SJCRH30 (cell line): ENCODE data around the gene ST7. TPM values are rescaled to one million over a fixed set of nuclear protein-coding genes. Genes with fewer than 3 reads are reported as not detected.

ENCODE experiments used
- DNase-seq, 2 experiments: peaks; one replicate each; pipeline ENCODE4 v3.0.0-alpha.2; 2015 to 2020
- H3K27ac ChIP-seq: fragments of 250-450 bp; sonication (Bioruptor Pico); 2 replicates; pipeline ENCODE4 v1.5.1; 2020; ENCODE audit warnings: mild to moderate bottlenecking, moderate library complexity
- H3K27me3 ChIP-seq: fragments of 250-450 bp; sonication (Bioruptor Pico); 2 replicates; pipeline ENCODE4 v1.5.1; 2020; ENCODE audit warnings: mild to moderate bottlenecking, moderate library complexity
- H3K36me3 ChIP-seq: fragments of 250-450 bp; sonication (Bioruptor Pico); 2 replicates; pipeline ENCODE4 v1.5.1; 2020; ENCODE audit warnings: mild to moderate bottlenecking, moderate library complexity
- H3K4me1 ChIP-seq: fragments of 250-450 bp; sonication (Bioruptor Pico); 2 replicates; pipeline ENCODE4 v1.5.1; 2020; ENCODE audit warnings: mild to moderate bottlenecking, moderate library complexity
- H3K4me3 ChIP-seq: fragments of 250-450 bp; sonication (Bioruptor Pico); 2 replicates; pipeline ENCODE4 v1.5.1; 2020; ENCODE audit warnings: mild to moderate bottlenecking, moderate library complexity
- H3K9me3 ChIP-seq: fragments of 250-450 bp; sonication (Bioruptor Pico); replicated peaks from 2 replicates; pipeline ENCODE4 v1.5.1; 2020; ENCODE audit warnings: mild to moderate bottlenecking, moderate library complexity
- total RNA-seq: library from RNA; depleted of rRNA; stranded (reverse); fragments of >200 nt; shearing (Covaris generic); gene quantifications from 2 replicates; pipeline ENCODE4 v1.2.3, GENCODE V29; 2014

ST7 gene
- total RNA-seq, 1 experiment from 2014 or later: 35.7 TPM

GRCh38 chr7:117124591-117125220 lies 171.4 kb downstream of the ST7 start:
- H3K36me3 ChIP-seq: no peaks in the 10 kb centered on the region
- H3K27ac ChIP-seq: peak overlapping the region; percentile 27; the same call in 1 of the 2 replicates
- no peaks in the 10 kb centered on the region for H3K27me3 ChIP-seq
- H3K4me3 ChIP-seq: no peak overlapping the region
- peaks cover 32% of the 10 kb centered on the region for H3K4me1 ChIP-seq
- no peaks in the 10 kb centered on the region for H3K9me3 ChIP-seq
- DNase-seq: peak; percentile 94 to 95

- no peak overlapping the region for H3K4me3 ChIP-seq
- no peak for DNase-seq
- no peak overlapping the region for H3K27ac ChIP-seq
- 0 out of 2 replicates have a peak, but pooled peaks cover 4% of the 10 kb centered on the region for H3K36me3 ChIP-seq
- no peaks in the 10 kb centered on the region for H3K9me3 ChIP-seq
- no peaks in the 10 kb centered on the region for H3K27me3 ChIP-seq
- peaks cover 35% of the 10 kb centered on the region for H3K4me1 ChIP-seq
These were observed 173.4 kb downstream of the ST7 start for GRCh38 chr7:117126676-117127075.

GRCh38 chr7:117127585-117128168 lies 174.4 kb downstream of the ST7 start:
- Histone ChIP-seq H3K27ac (no peak overlapping the region), H3K4me3 (no peak overlapping the region), H3K27me3 (no peaks in the 10 kb centered on the region), H3K4me1 (peaks cover 35% of the 10 kb centered on the region), H3K36me3 (0 out of 2 replicates have a peak, but pooled peaks cover 4% of the 10 kb centered on the region), H3K9me3 (no peaks in the 10 kb centered on the region)
- DNase-seq: peak; percentile 42 to 82

- Histone ChIP-seq H3K9me3 (no peaks in the 10 kb centered on the region), H3K4me3 (no peak overlapping the region), H3K27me3 (no peaks in the 10 kb centered on the region), H3K4me1 (peaks cover 30% of the 10 kb centered on the region), H3K27ac (no peak overlapping the region), H3K36me3 (peaks cover 10% of the 10 kb centered on the region)
- no peak for DNase-seq
These were observed 176.2 kb downstream of the ST7 start for GRCh38 chr7:117129521-117129955.

GRCh38 chr7:117130262-117130661 lies 177.0 kb downstream of the ST7 start:
- H3K36me3 ChIP-seq: peaks cover 11% of the 10 kb centered on the region
- H3K4me3 ChIP-seq: no peak overlapping the region
- no peaks in the 10 kb centered on the region for H3K9me3 ChIP-seq
- no peak for DNase-seq
- H3K27me3 ChIP-seq: no peaks in the 10 kb centered on the region
- H3K4me1 ChIP-seq: peaks cover 22% of the 10 kb centered on the region
- no peak overlapping the region for H3K27ac ChIP-seq

GRCh38 chr7:117132321-117133120 lies 179.2 kb downstream of the ST7 start:
- Histone ChIP-seq H3K9me3 (no peaks in the 10 kb centered on the region), H3K36me3 (peaks cover 17% of the 10 kb centered on the region), H3K27me3 (no peaks in the 10 kb centered on the region), H3K4me1 (peaks cover 4% of the 10 kb centered on the region; the same call in 1 of the 2 replicates), H3K27ac (no peak overlapping the region), H3K4me3 (no peak overlapping the region)
- DNase-seq: no peak

- Histone ChIP-seq H3K4me1 (peaks cover 4% of the 10 kb centered on the region; the same call in 1 of the 2 replicates), H3K27me3 (no peaks in the 10 kb centered on the region), H3K9me3 (no peaks in the 10 kb centered on the region), H3K36me3 (peaks cover 17% of the 10 kb centered on the region), H3K4me3 (no peak overlapping the region), H3K27ac (no peak overlapping the region)
- DNase-seq: no peak
These were observed 179.8 kb downstream of the ST7 start for GRCh38 chr7:117133125-117133524.

- no peak overlapping the region for H3K4me3 ChIP-seq
- no peak for DNase-seq
- H3K27me3 ChIP-seq: no peaks in the 10 kb centered on the region
- H3K27ac ChIP-seq: no peak overlapping the region
- H3K36me3 ChIP-seq: peaks cover 23% of the 10 kb centered on the region
- peaks cover 4% of the 10 kb centered on the region; the same call in 1 of the 2 replicates for H3K4me1 ChIP-seq
- no peaks in the 10 kb centered on the region for H3K9me3 ChIP-seq
These were observed 181.1 kb downstream of the ST7 start for GRCh38 chr7:117134411-117134810.

- H3K36me3 ChIP-seq: peaks cover 23% of the 10 kb centered on the region
- DNase-seq: no peak
- H3K9me3 ChIP-seq: no peaks in the 10 kb centered on the region
- H3K4me1 ChIP-seq: peaks cover 4% of the 10 kb centered on the region; the same call in 1 of the 2 replicates
- no peak overlapping the region for H3K27ac ChIP-seq
- H3K4me3 ChIP-seq: no peak overlapping the region
- no peaks in the 10 kb centered on the region for H3K27me3 ChIP-seq
These were observed 181.7 kb downstream of the ST7 start for GRCh38 chr7:117134889-117135552.

GRCh38 chr7:117135553-117135891 lies 182.2 kb downstream of the ST7 start:
- no peaks in the 10 kb centered on the region for H3K9me3 ChIP-seq
- peaks cover under 1% of the 10 kb centered on the region; the same call in 1 of the 2 replicates for H3K4me1 ChIP-seq
- peaks cover 23% of the 10 kb centered on the region for H3K36me3 ChIP-seq
- H3K4me3 ChIP-seq: no peak overlapping the region
- H3K27ac ChIP-seq: no peak overlapping the region
- H3K27me3 ChIP-seq: no peaks in the 10 kb centered on the region
- no peak for DNase-seq

GRCh38 chr7:117137868-117138267 lies 184.6 kb downstream of the ST7 start:
- H3K36me3 ChIP-seq: peaks cover 19% of the 10 kb centered on the region
- no peak overlapping the region for H3K4me3 ChIP-seq
- DNase-seq: no peak
- no peaks in the 10 kb centered on the region for H3K9me3 ChIP-seq
- no peaks in the 10 kb centered on the region; the same call in 1 of the 2 replicates for H3K4me1 ChIP-seq
- H3K27me3 ChIP-seq: no peaks in the 10 kb centered on the region
- H3K27ac ChIP-seq: no peak overlapping the region

GRCh38 chr7:117138495-117138894 lies 185.2 kb downstream of the ST7 start:
- Histone ChIP-seq H3K9me3 (no peaks in the 10 kb centered on the region), H3K4me1 (no peaks in the 10 kb centered on the region; the same call in 1 of the 2 replicates), H3K36me3 (peaks cover 19% of the 10 kb centered on the region), H3K27me3 (no peaks in the 10 kb centered on the region), H3K4me3 (no peak overlapping the region), H3K27ac (no peak overlapping the region)
- no peak for DNase-seq

GRCh38 chr7:117138981-117139380 lies 185.7 kb downstream of the ST7 start:
- H3K4me3 ChIP-seq: no peak overlapping the region
- no peaks in the 10 kb centered on the region for H3K9me3 ChIP-seq
- no peaks in the 10 kb centered on the region; the same call in 1 of the 2 replicates for H3K4me1 ChIP-seq
- no peaks in the 10 kb centered on the region for H3K27me3 ChIP-seq
- no peak overlapping the region for H3K27ac ChIP-seq
- peaks cover 18% of the 10 kb centered on the region for H3K36me3 ChIP-seq
- DNase-seq: no peak

- no peaks in the 10 kb centered on the region; the same call in 1 of the 2 replicates for H3K4me1 ChIP-seq
- no peaks in the 10 kb centered on the region for H3K27me3 ChIP-seq
- H3K4me3 ChIP-seq: no peak overlapping the region
- H3K36me3 ChIP-seq: peaks cover 13% of the 10 kb centered on the region
- H3K9me3 ChIP-seq: no peaks in the 10 kb centered on the region
- H3K27ac ChIP-seq: no peak overlapping the region
- no peak for DNase-seq
These were observed 186.2 kb downstream of the ST7 start for GRCh38 chr7:117139397-117139984.
